ENCODE data around the gene RBM33. TPM values are rescaled to one million over a fixed set of nuclear protein-coding genes. Genes with fewer than 3 reads are reported as not detected.
A peak's percentile ranks its signal among the peaks of the same experiment; 100 is the strongest.

Gene RBM33
- total and polyA plus RNA-seq, 2 donors from 2014 or later = 9.8 to 78.7 TPM

- H3K9ac ChIP-seq (ENCODE audit: low read length in 3 of 3) = no peak overlapping the region
- no peak overlapping the region for H3K4me3 ChIP-seq (ENCODE audit: low read length in 3 of 3)
- no peaks in the 10 kb centered on the region for H3K36me3 ChIP-seq (ENCODE audit: control insufficient read depth in 2 of 3, insufficient read depth in 3 of 3, low read length in 3 of 3)
- FAIRE-seq (no peak), DNase-seq (no peak)
- intact Hi-C loops (cut with DNase I) = no loop called here
- peaks cover 28% of the 10 kb centered on the region for H3K27me3 ChIP-seq (ENCODE audit: control insufficient read depth, insufficient read depth, low read length)
- H3K9me3 ChIP-seq (ENCODE audit: control insufficient read depth in 2 of 3, insufficient read depth in 1 of 3, low read length in 3 of 3) = no peaks in the 10 kb centered on the region
- no peak overlapping the region for H3K27ac ChIP-seq (ENCODE audit: low read depth in 2 of 2, low read length in 2 of 2)
- H3K4me1 ChIP-seq (ENCODE audit: control insufficient read depth in 2 of 3, insufficient read depth in 2 of 3, low read depth in 1 of 3, low read length in 3 of 3) = peaks cover 0 to 2% (median 0%) of the 10 kb centered on the region in 3 donors
- TF ChIP-seq CTCF (IDR thresholded peaks at IDR 0.05; ENCODE audit: borderline replicate concordance, extremely low read depth, insufficient read depth) = no peak
Observed at GRCh38 chr7:155798673-155799439, 154.4 kb downstream of the RBM33 start.

- no peak for TF ChIP-seq CTCF (IDR thresholded peaks at IDR 0.05; ENCODE audit: borderline replicate concordance, extremely low read depth, insufficient read depth)
- peak in 1 of 5 donors; percentile 15 for DNase-seq
- FAIRE-seq = no peak
- peaks cover 0 to 2% (median 0%) of the 10 kb centered on the region in 3 donors for H3K4me1 ChIP-seq (ENCODE audit: control insufficient read depth in 2 of 3, insufficient read depth in 2 of 3, low read depth in 1 of 3, low read length in 3 of 3)
- no peak overlapping the region for H3K9ac ChIP-seq (ENCODE audit: low read length in 3 of 3)
- H3K27me3 ChIP-seq (ENCODE audit: control insufficient read depth, insufficient read depth, low read length) = peaks cover 28% of the 10 kb centered on the region
- H3K36me3 ChIP-seq (ENCODE audit: control insufficient read depth in 2 of 3, insufficient read depth in 3 of 3, low read length in 3 of 3) = no peaks in the 10 kb centered on the region
- H3K9me3 ChIP-seq (ENCODE audit: control insufficient read depth in 2 of 3, insufficient read depth in 1 of 3, low read length in 3 of 3) = no peaks in the 10 kb centered on the region
- H3K27ac ChIP-seq (ENCODE audit: low read depth in 2 of 2, low read length in 2 of 2) = no peak overlapping the region
- H3K4me3 ChIP-seq (ENCODE audit: low read length in 3 of 3) = no peak overlapping the region
- intact Hi-C loops (cut with DNase I) = no loop called here
Observed at GRCh38 chr7:155799514-155799913, 155.1 kb downstream of the RBM33 start.

- peak in 1 of 5 donors; percentile 63 for DNase-seq
- peaks cover 0 to 3% (median 0%) of the 10 kb centered on the region in 3 donors for H3K4me1 ChIP-seq (ENCODE audit: control insufficient read depth in 2 of 3, insufficient read depth in 2 of 3, low read depth in 1 of 3, low read length in 3 of 3)
- no peak for TF ChIP-seq CTCF (IDR thresholded peaks at IDR 0.05; ENCODE audit: borderline replicate concordance, extremely low read depth, insufficient read depth)
- no peak overlapping the region for H3K27ac ChIP-seq (ENCODE audit: low read depth in 2 of 2, low read length in 2 of 2)
- no peak overlapping the region for H3K9ac ChIP-seq (ENCODE audit: low read length in 3 of 3)
- H3K27me3 ChIP-seq (ENCODE audit: control insufficient read depth, insufficient read depth, low read length) = peaks cover 28% of the 10 kb centered on the region
- no peaks in the 10 kb centered on the region for H3K9me3 ChIP-seq (ENCODE audit: control insufficient read depth in 2 of 3, insufficient read depth in 1 of 3, low read length in 3 of 3)
- no peak overlapping the region for H3K4me3 ChIP-seq (ENCODE audit: low read length in 3 of 3)
- no peaks in the 10 kb centered on the region for H3K36me3 ChIP-seq (ENCODE audit: control insufficient read depth in 2 of 3, insufficient read depth in 3 of 3, low read length in 3 of 3)
- no peak for FAIRE-seq
- intact Hi-C loops (cut with DNase I) = no loop called here
Observed at GRCh38 chr7:155800301-155800700, 155.8 kb downstream of the RBM33 start.
